Stimulated activated CD8-positive, alpha-beta memory T cell treated with anti-CD3 and anti-CD28 coated beads, Interleukin-7, amount 100 ng/mL, for 4 hours (primary cell): ENCODE data around the gene ASXL1.

Experiments used
- DNase-seq, 2 donors: peaks; one replicate each; pipeline ENCODE4 v3.0.0-alpha.2; 2020; ENCODE audit warnings: low read depth in 2 of 2

The ASXL1 gene

DNA sequence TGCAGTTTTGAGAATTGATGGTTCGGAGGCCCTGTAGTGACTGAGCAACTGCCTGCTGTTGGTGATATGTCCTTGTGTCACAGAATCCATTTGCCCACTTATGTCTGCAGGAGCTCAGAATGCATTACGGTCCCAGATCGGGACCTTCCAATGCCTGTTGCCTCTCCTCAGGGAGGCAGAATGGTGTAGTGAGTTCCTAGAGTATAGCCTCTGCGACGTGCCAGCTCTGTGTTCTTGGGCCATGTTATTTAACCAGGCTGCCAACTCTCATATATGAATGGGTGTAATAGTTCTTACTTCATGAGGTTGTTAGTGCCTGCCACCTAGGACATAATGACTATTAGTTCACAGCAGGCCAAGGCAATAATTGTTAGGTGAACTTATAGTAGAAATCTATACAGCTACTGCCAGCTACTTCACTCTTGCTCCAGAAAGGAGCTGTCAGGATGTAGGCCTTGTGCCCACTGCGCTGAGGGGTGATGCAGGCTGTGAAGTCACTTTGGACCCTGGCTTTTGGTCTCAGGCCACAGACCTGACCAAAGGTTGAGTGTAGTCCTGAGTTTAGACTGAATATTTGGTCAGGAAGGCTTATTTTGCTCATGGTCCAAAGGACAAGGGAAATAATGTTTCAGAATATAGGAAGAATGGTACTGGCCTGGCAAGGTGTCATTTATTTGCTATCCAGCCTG is 82.1 kb downstream of the ASXL1 start:
- no peak for DNase-seq

DNA sequence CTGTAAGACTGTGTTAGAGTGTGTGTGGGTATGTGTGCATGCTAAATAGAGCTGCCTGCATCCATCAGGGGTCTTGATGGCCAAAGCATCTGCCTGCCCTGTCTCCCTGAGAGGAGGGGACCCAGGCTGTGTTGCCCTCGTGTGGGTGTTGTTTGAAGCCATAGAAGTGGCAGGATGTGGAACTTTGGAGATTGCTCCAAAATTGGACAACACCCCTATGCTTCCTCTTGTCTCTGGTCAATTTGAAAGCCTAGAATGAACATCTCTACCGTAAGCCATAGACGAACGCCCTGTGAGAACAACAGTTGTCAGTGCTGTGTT is 82.6 kb downstream of the ASXL1 start:
- DNase-seq, result no peak

DNA sequence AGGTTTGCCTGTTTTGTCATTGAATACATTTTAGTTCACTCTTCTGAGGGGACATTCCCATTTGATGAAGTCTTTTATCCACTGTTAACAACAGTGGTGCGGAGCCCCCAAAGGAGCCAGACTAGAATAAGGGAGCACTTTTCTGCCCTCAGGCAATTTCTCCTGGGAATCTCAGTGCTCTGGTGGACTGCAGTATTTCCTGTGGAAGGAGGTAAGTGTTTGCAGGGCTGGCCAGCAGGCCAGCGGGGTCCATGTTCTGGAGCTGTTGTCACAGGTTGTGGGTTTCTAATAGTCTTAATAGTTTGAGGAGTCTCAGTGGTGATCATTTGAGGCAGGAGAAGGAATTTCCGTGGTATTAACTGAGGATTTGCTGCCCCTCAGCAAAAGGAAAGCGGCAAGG is 83.5 kb downstream of the ASXL1 start:
- DNase-seq, result no peak

DNA sequence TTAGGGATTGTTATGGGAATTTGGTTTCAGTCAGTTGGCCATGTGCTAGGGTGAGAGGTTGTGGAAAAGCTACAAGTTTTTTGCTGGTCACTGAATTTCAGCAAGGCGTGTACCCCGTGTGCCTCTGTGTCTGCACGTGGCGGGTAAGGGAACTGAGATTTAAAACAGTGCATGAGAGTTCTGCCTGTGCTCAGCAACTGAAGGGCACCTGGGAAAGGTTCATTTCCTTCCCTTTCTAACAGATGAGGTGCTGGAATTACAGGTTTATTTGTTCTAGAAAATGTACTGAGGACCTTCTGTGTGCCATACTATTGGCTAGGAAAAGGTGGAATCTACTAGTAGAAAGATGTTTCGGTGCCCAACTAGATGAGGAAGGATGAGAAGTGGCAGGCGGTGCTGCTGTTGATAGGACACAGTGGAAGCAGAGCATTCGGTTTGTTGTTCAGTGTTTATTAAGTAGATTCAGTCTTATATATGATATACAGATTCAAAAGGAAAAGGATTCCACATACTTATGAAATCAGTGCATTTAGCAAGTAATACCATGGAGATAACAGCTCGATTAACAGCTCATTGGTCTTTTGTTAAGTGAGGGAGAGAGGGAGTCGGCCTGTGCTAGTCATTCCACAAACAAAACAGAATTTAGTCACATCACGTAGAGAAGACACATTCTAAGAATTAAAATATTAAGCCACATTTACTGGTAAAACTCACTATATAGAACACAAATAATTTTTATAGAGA is 84.7 kb downstream of the ASXL1 start:
- no peak for DNase-seq

DNA sequence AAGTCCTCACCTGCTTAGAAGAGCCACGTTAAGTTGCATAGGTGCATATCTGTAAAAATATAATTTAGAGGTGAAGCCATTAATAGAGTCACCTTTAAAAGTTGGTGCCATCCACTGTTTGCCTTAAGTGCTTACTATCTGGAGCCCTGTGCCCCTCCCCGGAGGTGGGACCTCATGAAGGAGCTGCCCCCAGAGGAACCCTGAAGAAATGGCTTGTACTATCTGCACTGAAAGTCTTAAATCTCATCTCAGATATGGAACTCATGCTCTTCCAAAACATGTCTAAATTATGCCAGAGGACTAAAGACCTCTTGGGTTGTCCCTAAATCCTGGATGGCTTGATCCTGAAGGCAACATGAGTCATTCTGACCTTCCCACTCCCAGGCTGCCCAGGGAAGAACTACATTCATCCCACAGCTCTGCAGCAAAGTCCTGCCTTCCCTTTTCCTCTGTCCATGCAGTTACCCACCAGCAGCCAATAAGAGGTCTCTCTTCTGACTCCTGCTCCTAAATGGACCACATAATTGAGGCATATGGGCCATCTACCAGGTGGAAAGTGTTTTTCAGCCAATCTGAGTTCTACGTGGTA is 85.3 kb downstream of the ASXL1 start:
- no peak for DNase-seq

DNA sequence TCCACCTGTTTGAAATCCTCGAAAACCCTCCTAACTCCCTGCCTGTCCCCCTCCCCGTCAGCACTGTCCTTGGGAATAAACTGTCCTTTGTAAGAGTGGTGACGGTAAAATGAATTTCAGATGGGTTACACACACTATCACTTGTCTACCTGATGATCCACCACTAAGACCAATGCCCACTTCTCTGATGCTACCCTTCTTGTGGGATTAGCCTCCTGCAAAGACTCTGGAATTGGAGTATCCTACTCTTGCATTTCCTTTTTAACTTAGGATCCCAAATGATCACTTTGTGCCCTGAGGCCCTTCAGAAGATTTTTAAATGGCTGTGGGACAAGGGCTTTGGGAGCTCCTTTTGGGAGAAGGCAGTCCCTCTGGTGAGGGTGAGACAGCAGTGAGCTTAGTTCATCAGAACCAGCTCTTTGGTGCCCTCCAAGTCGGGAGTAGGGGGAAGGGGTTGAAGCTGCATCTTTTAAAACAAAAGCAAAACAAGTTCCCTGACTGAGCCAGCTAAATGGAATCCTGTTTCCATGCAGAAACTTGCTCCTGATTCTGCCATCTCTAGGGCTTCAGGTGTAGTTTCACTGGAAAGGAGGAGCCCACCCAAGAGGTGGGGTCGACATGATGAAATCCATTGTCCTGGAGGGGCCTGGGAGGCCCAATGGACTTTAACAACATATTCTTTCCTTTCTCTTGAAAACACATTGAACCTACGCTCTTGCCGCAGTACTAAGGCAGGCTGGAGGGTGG is 86.5 kb downstream of the ASXL1 start:
- no peak for DNase-seq

DNA sequence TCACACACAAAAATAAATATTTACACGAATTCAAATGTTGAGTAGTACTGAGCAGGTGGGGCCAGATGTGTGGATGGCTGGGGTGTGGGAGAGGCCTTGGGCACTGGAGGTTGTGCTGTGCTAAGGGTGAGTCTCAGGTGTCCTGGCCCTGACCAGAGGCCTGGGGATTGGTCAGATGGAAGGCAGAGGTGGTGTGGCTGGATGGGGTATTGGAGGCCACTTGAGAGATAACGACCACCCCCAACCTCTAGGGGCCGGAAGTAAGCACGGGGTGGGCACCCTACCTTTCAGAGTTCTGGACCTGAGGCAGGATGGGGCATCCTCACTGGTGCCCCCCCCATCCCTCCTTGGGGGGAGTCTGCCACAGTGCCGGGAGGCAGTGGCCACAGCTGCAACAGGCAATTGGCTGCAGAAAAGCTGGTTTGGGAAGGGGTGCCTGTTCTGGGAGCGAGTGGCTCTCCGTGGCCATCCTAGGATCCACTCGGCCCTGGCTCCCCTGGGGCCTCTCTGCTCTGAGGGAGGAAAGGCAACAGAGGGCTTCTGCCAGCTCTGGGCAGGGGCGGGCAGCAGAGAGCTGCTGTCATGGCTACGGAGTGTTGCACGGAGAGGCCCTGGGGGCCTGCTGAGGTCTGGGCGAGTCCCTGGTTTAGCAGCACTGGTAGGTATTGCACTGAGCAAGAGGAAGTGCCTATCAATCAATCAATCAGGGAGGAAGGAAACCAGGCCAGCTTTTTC is 87.6 kb downstream of the ASXL1 start:
- DNase-seq, result no peak

DNA sequence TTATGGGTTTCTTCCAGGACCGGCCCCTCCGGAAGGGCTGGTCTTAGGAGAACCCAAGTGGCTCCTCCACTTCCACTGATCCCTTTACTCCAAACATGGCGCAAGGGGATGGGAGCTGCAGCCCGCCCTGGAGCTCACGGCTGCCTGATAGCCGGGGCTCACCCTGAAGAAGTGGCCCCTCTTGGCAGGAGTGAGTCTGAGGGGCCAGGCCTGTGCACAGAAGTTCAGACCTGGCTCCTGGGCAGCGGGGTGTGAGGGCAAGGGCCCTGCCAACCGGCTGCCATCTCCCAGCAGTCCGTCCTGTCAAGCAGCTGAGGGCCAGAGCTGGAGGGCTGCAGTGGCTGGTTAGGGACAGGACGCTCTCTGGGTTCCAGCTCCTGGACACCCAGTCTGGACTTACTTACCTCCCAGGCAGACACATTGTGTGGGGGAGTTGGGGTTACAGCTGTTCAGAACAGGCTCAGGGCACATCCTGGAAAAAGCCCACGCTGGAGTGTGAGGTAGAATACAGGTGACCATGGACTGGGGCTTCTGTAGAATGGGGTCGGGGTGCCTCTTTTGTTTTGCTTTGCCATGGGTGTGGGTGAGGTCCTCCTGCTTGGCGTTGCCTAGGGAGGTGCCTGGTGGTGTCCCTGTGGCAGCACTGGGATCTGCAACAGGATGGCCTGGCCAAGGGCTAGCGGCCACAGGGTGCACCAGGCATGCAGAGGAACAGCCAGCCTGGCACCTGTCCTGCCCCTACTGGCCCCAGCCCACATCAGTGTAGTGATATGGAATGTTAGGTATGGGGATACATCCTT is 88.4 kb downstream of the ASXL1 start:
- DNase-seq, result no peak

DNA sequence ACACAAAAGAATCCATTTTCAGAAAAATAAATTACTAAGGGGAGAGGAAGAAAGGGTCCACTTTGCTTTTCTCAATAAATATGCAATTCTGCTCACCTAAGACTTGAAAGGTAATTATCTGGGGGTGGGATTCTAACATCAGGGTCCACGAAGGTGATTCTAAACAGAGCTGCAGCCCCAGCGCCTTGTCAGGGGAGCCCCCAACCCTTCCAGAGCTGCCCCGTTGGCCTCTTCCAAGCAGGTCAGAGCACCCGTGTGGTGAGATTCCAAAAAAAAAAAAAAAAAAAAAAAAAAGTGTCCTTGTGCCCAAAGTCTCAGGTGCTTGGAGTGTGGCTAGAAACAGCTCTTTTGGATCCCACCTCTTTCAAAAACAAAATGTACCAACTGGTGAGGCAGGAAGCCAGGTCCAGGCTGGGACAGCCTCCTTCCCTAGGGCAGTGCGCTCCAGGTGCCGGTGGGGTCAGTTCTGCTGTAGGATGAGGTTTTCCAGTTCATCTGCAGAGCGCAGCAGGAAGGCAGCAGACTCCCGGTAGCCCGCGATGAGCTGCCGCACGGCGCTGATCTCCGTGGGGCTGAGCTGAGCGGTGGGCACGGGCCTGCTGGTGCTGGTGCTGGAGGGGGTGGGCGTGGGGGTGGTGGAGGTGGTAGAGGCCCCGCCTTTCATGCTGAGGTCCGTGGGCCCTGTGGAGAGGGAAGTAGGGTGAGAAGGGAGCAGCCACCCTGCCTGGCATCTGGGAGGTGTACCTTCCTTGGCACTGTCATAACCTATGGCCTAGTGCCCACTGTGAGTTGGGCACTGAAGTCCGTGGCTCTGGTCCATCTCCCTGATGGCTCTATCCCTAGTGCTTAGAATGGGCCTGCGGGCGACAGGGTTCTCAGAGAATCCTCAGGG is 89.3 kb downstream of the ASXL1 start:
- DNase-seq, result no peak

DNA sequence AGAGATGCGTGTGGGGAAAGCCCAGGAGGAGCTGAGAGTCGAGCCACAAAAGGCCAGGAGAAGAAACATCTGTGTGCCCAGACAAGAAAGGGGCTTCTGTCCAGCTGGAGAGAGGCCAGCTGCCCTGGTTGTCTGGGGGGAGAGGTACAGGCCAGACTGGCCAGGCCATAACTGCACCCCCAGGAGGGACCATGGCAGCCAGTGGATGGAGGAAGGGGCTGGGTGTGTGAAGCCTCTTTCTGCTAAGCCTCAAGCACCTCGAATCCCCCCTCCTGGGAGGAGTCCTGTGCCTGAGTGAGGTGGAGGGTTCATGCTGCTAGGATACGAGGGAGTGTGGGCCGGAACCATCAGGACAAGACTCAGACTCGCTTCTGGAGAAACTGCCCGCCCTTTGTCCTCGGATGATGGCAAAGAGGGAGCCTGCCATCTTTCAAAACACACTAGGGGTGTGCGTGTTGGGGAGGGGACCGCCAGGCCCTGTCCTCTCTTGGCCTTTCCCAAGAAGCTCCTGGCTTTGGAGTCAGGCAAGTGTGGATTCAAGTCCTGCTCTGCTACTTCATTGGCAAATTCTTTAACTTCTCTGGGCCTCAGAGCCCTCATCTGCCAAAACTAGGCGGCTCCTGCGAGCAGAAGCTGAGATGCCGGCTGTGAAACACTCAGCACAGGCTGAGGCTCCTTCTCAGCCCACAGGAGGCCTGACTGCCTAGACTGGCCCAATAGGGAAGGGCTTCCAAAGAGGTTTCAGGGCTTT is 90.3 kb downstream of the ASXL1 start:
- DNase-seq, result no peak

DNA sequence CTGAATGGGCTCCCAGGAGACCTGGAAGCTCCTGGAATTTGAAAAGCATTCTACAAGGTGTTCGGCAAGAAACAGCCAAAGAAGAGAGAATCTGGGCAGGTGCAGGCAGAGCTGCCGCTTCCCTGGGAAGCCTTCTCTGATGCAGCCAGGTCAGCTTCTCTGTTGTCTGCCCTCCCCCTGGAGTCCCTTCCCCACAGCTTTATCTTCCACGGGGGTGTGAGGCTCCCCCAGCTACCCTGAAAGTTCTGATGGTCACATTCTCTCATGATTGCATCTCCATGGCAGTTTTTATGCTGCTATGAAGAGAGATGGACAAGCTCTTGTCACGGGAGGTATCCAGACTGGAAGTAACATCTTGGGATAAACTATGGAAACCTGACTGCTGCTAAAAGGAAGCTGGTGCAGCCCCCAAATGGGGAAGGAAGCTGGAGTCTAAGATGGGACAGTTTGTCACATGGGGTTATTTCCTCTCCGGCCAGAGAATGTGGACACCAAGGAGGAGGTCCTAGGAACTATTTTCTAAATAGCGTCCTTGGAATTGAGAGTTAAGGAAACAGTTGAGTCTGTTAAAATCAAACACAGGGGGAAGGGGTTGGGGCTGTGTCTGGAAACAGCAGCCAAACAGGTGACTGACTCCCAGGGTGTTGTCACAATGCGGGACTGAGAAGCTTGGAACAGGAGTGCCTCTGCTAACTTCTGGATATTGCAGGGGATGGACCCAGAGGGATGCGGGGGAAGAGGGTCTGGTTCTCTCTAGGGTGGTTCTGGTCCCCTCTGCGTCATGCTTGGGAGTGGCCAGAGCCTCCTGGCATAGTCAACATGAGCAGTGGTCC is 91.1 kb downstream of the ASXL1 start:
- no peak for DNase-seq

DNA sequence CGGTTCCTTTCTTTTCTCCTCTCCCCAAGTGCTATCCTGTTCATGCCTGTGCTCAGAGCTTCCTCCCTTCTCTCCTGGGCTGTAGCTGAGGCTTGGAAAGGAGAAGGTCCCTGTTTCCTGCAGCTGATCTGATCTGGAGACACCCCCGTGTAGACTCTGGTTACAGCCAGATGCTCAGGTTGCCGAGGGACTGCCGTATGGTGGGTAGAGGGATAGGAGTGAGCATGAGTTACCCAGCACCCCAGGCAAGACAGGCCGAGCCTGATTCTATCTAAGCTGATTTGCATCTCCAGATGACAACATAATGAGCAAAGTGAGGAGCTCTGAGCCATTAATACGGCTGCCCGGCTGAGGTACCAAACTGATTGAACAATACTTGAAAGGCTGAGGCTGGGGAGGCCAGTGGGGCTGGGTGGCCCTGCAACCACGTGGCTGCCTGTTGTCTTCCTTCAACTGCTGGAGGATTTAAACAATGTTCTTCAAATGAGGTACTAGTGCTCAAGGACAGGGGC is 91.8 kb downstream of the ASXL1 start:
- DNase-seq, result no peak

DNA sequence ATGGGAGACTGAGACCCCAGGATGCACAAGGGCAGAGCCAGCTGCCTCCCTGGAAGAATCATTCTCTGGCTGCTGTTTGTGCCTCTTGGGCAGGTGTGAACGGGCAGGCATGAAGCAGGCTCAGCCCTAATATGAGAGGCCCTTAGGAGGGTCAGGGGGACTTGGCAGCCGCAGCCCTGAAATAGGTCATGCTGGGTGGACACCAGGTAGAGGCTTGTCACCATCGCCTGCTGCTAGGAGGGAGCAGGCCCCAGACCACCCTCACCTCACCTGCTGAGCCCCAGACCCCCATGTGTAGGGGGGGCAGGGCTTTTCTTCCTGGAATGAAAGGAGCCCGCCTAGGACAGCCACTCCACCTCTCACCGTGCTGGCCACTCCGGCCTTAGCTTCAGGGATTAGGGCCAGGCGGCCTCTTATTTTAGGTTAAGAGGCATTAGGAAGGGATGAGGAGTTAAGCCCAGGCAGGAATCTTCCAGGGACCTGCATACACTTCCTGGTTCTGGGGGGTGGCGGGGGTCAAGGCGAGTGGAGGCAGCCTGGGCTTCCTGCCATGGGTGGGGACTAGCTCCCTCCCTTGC is 92.4 kb downstream of the ASXL1 start:
- no peak for DNase-seq

DNA sequence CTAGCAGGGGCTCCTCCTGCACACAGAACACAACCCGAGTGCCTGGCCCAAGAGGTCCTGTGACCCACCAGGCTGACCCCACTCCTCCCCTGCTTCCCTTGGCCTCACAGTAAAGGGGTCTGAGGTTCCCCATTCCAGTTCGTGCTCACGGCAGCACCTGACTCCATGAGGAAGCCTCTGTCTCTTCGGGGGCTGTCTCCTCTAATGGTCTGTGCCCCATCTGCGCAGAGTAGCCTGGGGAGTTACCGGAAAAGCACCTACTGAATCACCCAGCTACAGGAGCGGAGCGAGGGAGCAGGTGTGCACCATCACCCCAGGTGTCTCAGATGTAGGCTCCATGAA is 93.2 kb downstream of the ASXL1 start:
- no peak for DNase-seq

DNA sequence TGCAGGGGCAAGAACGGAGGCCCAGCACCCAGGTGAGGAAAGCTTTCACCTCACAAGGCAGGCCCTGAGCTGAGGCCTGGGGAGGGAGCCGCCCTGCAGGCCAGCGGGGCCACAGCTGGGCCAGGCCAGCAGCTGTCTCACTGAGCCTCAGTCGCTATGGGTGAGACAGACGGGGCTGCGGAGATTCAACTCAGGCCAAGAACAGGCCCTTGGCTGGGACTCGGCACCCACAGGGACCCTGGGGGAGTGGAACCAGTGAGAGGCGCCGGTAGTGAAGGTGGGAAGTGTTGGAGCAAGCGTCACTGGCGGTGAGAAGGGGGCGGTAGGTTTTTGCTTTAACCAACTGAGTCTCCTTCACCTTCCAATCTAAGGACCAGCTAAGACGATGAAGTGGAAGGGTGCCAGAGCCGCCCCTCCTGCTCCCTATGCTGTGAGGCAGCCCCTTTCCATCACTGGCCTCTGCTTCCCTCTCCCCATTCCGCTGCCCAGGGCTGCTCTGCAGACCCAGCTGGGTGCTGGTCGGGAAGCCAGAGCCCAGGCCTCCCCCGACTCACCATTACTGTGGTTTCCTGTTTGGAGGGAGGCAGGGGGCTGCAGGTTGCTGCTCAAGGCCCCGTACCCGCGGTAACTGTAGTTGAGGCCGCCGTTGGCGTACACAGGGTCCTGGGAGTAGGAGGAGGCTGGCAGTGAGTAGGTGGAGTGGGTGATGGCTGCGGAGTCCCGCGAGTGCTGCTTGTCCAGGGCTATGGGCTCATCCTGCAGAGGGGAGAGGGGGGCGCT is 93.7 kb downstream of the ASXL1 start:
- DNase-seq, result no peak

DNA sequence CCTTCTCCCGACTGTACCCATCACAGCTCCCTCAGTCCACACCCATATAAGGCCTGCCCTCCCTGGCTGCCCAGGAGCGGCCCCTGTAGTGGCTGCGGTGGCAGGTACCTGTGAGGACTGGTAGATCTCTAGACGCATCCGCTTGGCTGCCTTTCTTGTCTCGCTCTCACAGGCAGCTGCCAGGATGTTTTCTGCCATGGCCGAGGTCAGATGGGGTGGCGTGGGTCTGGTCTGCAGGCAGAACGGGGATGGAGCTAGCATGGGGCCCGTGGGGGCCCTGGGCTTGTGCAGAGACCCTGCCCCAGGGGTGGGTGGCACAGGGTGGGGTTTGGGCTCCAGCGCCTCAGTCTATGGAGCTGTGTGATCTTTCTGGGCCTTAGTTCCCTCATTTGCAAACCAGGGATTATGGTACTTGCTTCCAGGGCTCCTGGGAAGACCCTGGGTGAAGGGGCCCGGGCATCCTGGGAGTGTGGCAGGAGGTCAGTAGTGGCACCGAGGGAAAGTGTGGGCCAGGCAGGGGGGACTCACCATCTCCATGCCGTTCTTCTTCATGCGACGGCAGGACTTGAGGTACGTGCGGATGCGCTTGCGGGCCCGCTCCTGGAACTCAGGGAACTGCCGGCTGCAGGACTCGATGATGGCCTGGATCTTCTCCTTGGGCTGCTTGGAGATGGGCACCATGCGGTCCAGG is 94.8 kb downstream of the ASXL1 start:
- no peak for DNase-seq
